Fibroblast of lung (primary cell): ENCODE data around the gene MSI2. TPM values are rescaled to one million over a fixed set of nuclear protein-coding genes. Genes with fewer than 3 reads are reported as not detected.

Source experiments
- DNase-seq, 2 donors: peaks; one replicate each; pipeline versions ENCODE4 v3.0.0 to v3.0.0-alpha.2; 2010; ENCODE audit warnings: low read depth in 2 of 2
- H2AFZ ChIP-seq: 2 replicates; pipeline ENCODE4 v1.5.1; 2012; ENCODE audit warnings: low read length, control low read depth, inconsistent platforms
- H3K27ac ChIP-seq: 2 replicates; pipeline ENCODE4 v1.5.1; 2011; ENCODE audit warnings: low read length, control low read depth; ENCODE audit not compliant: insufficient read depth
- H3K27me3 ChIP-seq: 2 replicates; pipeline ENCODE4 v1.5.1; 2011; ENCODE audit warnings: mild to moderate bottlenecking, low read length; ENCODE audit not compliant: control insufficient read depth, insufficient read depth
- H3K36me3 ChIP-seq: 2 replicates; pipeline ENCODE4 v1.5.1; 2011; ENCODE audit warnings: low read length; ENCODE audit not compliant: control insufficient read depth, insufficient read depth
- H3K4me1 ChIP-seq: 2 replicates; pipeline ENCODE4 v1.5.1; 2011; ENCODE audit warnings: low read length; ENCODE audit not compliant: control insufficient read depth, insufficient read depth; ENCODE audit errors: extremely low read depth
- H3K4me2 ChIP-seq: 2 replicates; pipeline ENCODE4 v1.5.1; 2011; ENCODE audit warnings: low read length, control low read depth; ENCODE audit not compliant: insufficient read depth; ENCODE audit errors: extremely low read depth
- H3K4me3 ChIP-seq, 4 experiments: fragments of 200-600 bp in 1 of 4; sonication (generic) in 1 of 4; replicated peaks in 1 of 4; 2 replicates each; pipeline ENCODE4 v1.5.1; 2011 to 2016; ENCODE audit warnings: low read length in 4 of 4, low read depth in 3 of 4, mild to moderate bottlenecking in 3 of 4, control low read depth in 2 of 4, inconsistent platforms in 1 of 4, mixed read lengths in 1 of 4; ENCODE audit not compliant: insufficient read depth in 1 of 4; ENCODE audit errors: control extremely low read depth in 1 of 4
- H3K79me2 ChIP-seq: 2 replicates; pipeline ENCODE4 v1.5.1; 2012; ENCODE audit warnings: mild to moderate bottlenecking, low read length, inconsistent platforms; ENCODE audit not compliant: control insufficient read depth, insufficient read depth
- H3K9ac ChIP-seq: 2 replicates; pipeline ENCODE4 v1.5.1; 2011; ENCODE audit warnings: mild to moderate bottlenecking, low read length, control low read depth; ENCODE audit not compliant: insufficient read depth
- H3K9me3 ChIP-seq: 2 replicates; pipeline ENCODE4 v1.5.1; 2012; ENCODE audit warnings: low read depth, low read length; ENCODE audit not compliant: control insufficient read depth, insufficient read depth
- H4K20me1 ChIP-seq: 2 replicates; pipeline ENCODE4 v1.5.1; 2011; ENCODE audit warnings: low read length; ENCODE audit not compliant: control insufficient read depth, insufficient read depth; ENCODE audit errors: extremely low read depth
- CTCF ChIP-seq, 2 donors: IDR thresholded peaks in 1 of 2; conservative IDR thresholded peaks in 1 of 2; 1 replicate in 1 of 2; 2 replicates in 1 of 2; pipeline ENCODE4 v1.5.1; 2011 to 2012; ENCODE audit warnings: low read length in 2 of 2, control low read depth in 1 of 2, inconsistent platforms in 1 of 2, low read depth in 1 of 2, mild to moderate bottlenecking in 1 of 2
- EZH2 ChIP-seq: IDR thresholded peaks from 2 replicates; pipeline ENCODE4 v1.5.1; 2012; ENCODE audit warnings: low read length, control low read depth, mild to moderate bottlenecking; ENCODE audit errors: missing control alignments
- polyA plus RNA-seq, 2 donors: library from polyadenylated mRNA; depleted of rRNA in 1 of 2; stranded (reverse) in 1 of 2; unstranded in 1 of 2; fragments of >200 nt; gene quantifications; 2 replicates each; pipeline ENCODE4 v1.2.1, GENCODE V29; 2011 to 2012; ENCODE audit warnings: missing spikeins in 1 of 2
- total RNA-seq: library from RNA; depleted of rRNA; stranded (reverse); fragments of >200 nt; gene quantifications from 2 replicates; pipeline ENCODE4 v1.2.1, GENCODE V29; 2014

Gene MSI2
- total and polyA plus RNA-seq, 2 donors (not counting 1 experiment from before 2014, with no cell fraction given): 6.8 to 14.2 TPM

GRCh38 chr17:57579245-57579644 is 322.9 kb downstream of the MSI2 start:
- Histone ChIP-seq H3K36me3 (no peaks in the 10 kb centered on the region), H3K79me2 (no peaks in the 10 kb centered on the region), H3K27ac (no peak overlapping the region), H2AFZ (no peak overlapping the region), H3K4me1 (no peaks in the 10 kb centered on the region), H3K27me3 (no peaks in the 10 kb centered on the region), H4K20me1 (no peaks in the 10 kb centered on the region), H3K4me3 (no peak overlapping the region), H3K9me3 (no peaks in the 10 kb centered on the region), H3K9ac (no peak overlapping the region), H3K4me2 (no peak overlapping the region)
- no peak for TF ChIP-seq CTCF (conservative IDR thresholded peaks at IDR 0.05 in 1 of 2, IDR thresholded peaks at IDR 0.05 in 1 of 2; ENCODE audit: low read depth in 1 of 2, low read length in 2 of 2)
- no peak for TF ChIP-seq EZH2
- DNase-seq: no peak

GRCh38 chr17:57580055-57580739 is 323.9 kb downstream of the MSI2 start:
- H4K20me1 ChIP-seq: no peaks in the 10 kb centered on the region

More at GRCh38 chr17:57580055-57580739, 323.9 kb downstream of the MSI2 start:
- H3K4me2 ChIP-seq: no peak overlapping the region
- H3K4me1 ChIP-seq: no peaks in the 10 kb centered on the region
- no peaks in the 10 kb centered on the region for H3K9me3 ChIP-seq
- no peaks in the 10 kb centered on the region for H3K79me2 ChIP-seq
- no peak for TF ChIP-seq EZH2
- TF ChIP-seq CTCF (conservative IDR thresholded peaks at IDR 0.05 in 1 of 2, IDR thresholded peaks at IDR 0.05 in 1 of 2; ENCODE audit: low read depth in 1 of 2, low read length in 2 of 2): no peak
- no peak for DNase-seq
- no peak overlapping the region for H3K4me3 ChIP-seq
- no peak overlapping the region for H2AFZ ChIP-seq
- no peak overlapping the region for H3K27ac ChIP-seq
- no peaks in the 10 kb centered on the region for H3K36me3 ChIP-seq
- H3K9ac ChIP-seq: no peak overlapping the region
- no peaks in the 10 kb centered on the region for H3K27me3 ChIP-seq
